Nephron progenitor cell (in vitro differentiated cells): Measurements from ENCODE around the gene RADIL.

Experiments
- DNase-seq: peaks from one replicate; pipeline ENCODE4 v3.0.0; 2021
- H3K27ac Mint-ChIP-seq: 2 replicates; pipeline ENCODE4 v1.8.0; 2021; ENCODE audit warnings: mild to moderate bottlenecking, moderate library complexity, mixed read lengths
- H3K27me3 Mint-ChIP-seq: 2 replicates; pipeline ENCODE4 v1.8.0; 2021; ENCODE audit warnings: mild to moderate bottlenecking, low read depth, mixed read lengths; ENCODE audit not compliant: poor library complexity
- H3K36me3 Mint-ChIP-seq: 2 replicates; pipeline ENCODE4 v1.8.0; 2021; ENCODE audit warnings: low read depth, mixed read lengths
- H3K4me1 Mint-ChIP-seq: 2 replicates; pipeline ENCODE4 v1.8.0; 2021; ENCODE audit warnings: mixed read lengths
- H3K4me3 Mint-ChIP-seq: 2 replicates; pipeline ENCODE4 v1.8.0; 2021; ENCODE audit warnings: mild to moderate bottlenecking, moderate library complexity, mixed read lengths
- H3K9me3 Mint-ChIP-seq: 2 replicates; pipeline ENCODE4 v1.8.0; 2021; ENCODE audit warnings: mild to moderate bottlenecking, moderate library complexity, mixed read lengths
- TF ChIP-seq, protein P1 (sequence below): fragments of 200-600 bp; sonication (generic); IDR thresholded peaks from 2 replicates; pipeline ENCODE4 v1.5.0; 2021; ENCODE audit warnings: antibody characterized with exemption

Gene RADIL

DNA sequence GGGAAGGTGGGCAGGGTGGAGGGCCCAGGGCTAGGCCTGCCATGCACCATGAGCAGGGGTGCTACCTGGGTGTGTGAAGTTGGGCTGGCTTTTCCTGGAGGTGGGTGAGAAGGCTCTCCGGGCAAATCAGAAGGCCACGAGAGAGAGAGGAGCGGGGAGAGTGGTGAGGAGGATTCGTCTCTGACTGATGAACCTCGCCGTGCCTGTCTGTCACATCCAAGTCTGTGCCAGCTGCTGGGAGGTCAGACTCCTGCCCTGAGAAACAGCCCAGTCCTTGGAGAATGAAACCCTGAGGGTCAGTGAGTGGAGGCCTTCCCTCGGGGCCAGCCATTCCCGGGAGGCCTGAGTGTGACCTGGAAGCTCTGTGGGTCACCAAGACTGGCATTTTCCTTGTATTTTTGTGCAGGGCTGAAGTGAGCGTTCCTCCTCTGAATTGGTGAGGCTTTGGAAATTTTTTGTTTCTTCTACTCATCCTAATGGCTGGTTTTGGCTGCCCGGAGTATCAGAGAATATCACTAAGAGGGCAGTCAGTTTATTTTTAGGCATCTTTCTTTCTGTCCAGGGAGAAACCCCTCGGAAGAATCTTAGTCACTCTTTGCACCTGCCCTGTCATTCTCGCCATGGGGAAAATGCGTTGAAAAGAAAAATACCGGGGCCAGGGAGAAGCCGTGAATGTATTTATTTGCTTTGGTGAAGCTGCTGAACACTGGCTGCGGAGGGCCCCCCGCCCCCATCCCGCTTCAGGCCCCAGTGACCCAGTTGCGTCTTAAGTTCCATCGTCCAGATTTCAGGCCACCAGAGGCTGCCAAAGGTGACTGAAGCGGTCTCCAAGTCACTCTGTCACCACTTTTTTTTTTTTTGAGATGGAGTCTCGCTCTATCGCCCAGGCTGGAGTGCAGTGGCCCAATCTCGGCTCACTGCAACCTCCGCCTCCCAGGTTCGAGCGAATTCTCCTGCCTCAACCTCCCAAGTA is 114.6 kb downstream of the RADIL start:
- TF ChIP-seq, protein P1, sequence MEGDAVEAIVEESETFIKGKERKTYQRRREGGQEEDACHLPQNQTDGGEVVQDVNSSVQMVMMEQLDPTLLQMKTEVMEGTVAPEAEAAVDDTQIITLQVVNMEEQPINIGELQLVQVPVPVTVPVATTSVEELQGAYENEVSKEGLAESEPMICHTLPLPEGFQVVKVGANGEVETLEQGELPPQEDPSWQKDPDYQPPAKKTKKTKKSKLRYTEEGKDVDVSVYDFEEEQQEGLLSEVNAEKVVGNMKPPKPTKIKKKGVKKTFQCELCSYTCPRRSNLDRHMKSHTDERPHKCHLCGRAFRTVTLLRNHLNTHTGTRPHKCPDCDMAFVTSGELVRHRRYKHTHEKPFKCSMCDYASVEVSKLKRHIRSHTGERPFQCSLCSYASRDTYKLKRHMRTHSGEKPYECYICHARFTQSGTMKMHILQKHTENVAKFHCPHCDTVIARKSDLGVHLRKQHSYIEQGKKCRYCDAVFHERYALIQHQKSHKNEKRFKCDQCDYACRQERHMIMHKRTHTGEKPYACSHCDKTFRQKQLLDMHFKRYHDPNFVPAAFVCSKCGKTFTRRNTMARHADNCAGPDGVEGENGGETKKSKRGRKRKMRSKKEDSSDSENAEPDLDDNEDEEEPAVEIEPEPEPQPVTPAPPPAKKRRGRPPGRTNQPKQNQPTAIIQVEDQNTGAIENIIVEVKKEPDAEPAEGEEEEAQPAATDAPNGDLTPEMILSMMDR, result no peak
- Mint-ChIP-seq H3K4me3 (no peak overlapping the region), H3K27me3 (peaks cover 3% of the 10 kb centered on the region), H3K36me3 (peaks cover 9% of the 10 kb centered on the region), H3K9me3 (no peaks in the 10 kb centered on the region), H3K4me1 (peaks cover 6% of the 10 kb centered on the region), H3K27ac (no peak overlapping the region)
- no peak for DNase-seq

DNA sequence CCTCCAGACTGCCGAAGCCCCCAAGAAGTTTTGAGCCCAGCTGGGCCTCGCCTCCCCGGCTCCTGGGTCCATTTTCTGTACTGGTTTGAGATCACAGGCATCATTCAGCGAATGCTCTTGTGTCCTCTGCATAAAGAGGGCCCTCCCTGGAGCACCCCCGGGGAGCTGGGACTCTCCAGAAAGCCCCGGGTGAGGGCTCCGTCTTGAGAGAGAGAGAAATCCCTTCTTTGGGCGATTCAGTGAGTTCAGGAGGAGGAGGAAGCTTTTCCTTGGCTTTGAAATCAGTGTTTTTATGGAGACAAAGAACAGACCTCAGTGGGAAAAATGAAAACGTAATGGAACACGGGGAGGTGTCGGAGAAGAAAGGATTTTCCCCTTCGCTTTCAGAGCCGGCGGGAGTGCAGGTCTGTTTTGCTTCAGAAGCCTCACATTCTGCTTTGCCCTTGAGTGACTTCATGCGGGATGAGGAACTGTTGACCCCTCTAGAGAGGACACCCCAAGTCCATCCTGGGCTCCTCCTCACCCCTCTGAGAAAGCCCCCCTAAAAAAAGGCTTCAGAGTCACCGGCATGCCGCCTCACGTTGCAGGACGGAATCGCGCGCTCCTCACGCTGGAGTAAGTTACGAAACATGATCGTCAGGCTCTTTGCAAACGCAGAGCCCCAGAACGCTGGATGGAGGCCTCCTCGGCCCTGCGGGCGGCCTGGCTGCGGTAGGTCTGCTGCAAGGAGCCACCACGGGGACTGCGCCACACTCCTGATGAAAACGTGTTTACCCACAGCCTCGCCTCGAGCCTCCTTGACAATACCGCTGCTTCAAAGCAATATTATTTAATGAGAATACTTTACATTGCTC is 116.6 kb downstream of the RADIL start:
- Mint-ChIP-seq H3K9me3 (no peaks in the 10 kb centered on the region), H3K36me3 (peaks cover 19% of the 10 kb centered on the region), H3K27ac (peak overlapping the region; percentile 70), H3K27me3 (peaks cover 3% of the 10 kb centered on the region), H3K4me3 (no peak overlapping the region), H3K4me1 (peaks cover 11% of the 10 kb centered on the region)
- DNase-seq, result no peak
- TF ChIP-seq, protein P1, result no peak

DNA sequence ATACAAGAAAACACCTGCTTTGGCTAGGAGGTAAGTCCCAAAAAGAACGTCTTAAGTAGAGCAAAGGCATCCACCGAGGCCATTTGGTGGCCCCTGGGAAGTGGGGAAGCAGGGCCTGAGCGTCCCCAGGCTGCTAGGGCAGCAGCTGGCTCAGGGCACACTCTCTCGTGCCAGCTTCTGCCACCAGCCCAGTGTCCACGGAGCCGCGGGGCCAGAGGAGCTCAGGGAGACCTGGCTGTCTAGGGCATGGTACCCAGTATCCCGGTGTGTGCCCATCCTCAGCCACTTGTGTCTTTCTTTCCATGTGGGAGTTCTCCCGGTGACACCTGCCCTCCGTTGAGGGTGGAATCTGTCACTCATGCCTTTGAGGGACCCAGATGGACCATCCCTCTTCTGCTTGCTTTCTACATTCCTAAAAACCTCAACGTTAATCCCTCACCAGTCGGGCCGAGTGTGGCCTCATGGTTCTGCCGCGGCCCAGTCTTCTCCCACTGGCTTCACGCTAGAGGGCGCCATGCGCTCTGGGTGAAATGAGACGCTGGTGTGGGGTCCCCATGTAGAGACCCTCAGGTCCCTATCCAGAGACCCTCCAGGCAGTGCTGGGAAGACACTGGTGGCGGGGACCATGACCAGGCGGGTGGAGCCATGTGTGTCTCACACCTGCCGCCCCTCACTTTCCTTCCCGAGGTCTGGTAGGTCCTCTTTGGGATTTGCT is 117.6 kb downstream of the RADIL start:
- Mint-ChIP-seq H3K4me3 (no peak overlapping the region), H3K9me3 (no peaks in the 10 kb centered on the region), H3K36me3 (peaks cover 24% of the 10 kb centered on the region), H3K27ac (peak overlapping the region; percentile 70), H3K27me3 (peaks cover 3% of the 10 kb centered on the region), H3K4me1 (peaks cover 11% of the 10 kb centered on the region)
- DNase-seq, result no peak
- TF ChIP-seq, protein P1, result peak; percentile 22

DNA sequence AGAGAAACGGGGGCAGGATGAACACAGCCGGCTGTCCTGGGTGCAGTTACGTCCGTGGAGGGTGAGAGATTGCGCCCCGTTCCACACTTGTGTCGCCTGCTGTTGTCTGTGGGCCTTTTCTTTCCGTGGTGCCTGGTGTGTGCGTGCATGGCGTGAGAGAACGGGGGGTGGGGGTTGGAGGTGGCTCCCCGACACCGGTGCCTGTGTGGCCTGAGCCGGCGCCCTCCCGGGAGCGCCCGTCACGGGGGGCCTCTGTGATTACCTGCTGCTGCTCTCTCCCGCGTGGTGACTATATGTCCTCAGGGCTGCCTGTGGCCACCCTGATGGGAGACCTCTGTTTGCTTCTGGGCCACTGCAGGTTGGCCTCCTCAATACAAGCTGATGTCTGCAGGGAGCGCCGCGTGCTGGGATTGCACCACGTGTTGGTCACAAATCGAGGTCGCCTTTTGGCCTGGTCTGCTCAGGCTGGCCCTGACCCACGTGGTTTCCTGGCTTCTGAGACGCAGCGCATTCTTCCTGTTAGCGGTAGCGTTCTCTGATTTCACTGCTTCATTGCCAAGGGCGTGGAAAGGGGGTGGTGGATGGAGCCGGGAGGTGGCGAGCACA is 119.0 kb downstream of the RADIL start:
- H3K9me3 Mint-ChIP-seq, result no peaks in the 10 kb centered on the region
- DNase-seq, result no peak
- no peaks in the 10 kb centered on the region for H3K27me3 Mint-ChIP-seq
- peak overlapping the region; percentile 61 for H3K27ac Mint-ChIP-seq
- no peak overlapping the region for H3K4me3 Mint-ChIP-seq
- H3K36me3 Mint-ChIP-seq, result peaks cover 32% of the 10 kb centered on the region
- TF ChIP-seq, protein P1, result no peak
- peaks cover 19% of the 10 kb centered on the region for H3K4me1 Mint-ChIP-seq

DNA sequence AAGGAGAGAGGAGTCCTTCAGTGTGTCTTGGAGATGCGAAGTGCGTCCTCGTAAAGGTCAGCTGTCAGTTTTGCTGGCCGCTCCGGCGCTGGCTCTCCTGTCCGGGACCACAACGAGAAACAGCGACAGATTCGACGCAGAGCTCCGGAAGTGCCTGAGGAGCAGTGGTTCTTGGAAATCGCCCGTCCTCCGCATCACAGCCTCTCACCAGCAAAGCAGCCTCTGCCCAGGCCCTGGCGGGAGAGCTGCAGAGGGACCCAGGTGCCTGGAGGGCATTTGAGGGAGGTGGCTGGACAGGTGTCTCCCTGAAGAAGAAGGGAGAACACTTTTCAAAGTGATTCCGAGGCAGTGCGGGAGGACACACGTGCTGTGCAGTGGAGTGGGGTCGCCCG is 119.7 kb downstream of the RADIL start:
- Mint-ChIP-seq H3K9me3 (no peaks in the 10 kb centered on the region), H3K27me3 (no peaks in the 10 kb centered on the region), H3K27ac (no peak overlapping the region), H3K4me3 (no peak overlapping the region), H3K36me3 (peaks cover 35% of the 10 kb centered on the region), H3K4me1 (peaks cover 15% of the 10 kb centered on the region)
- no peak for DNase-seq
- TF ChIP-seq, protein P1, result no peak
